ENCODE results near the gene CREBRF. TPM values are rescaled to one million over a fixed set of nuclear protein-coding genes. Genes with fewer than 3 reads are reported as not detected.

The CREBRF gene
- total and polyA plus RNA-seq, 2 of the 8 experiments (the other 6 are each of a cell fraction or from before 2014, with no cell fraction given): 1.2 to 4.7 TPM

Small RNA genes lying within 50 kb of the gene (small RNA-seq; reads per million reads assigned to genes)
- not detected for gene RF00019 (ENCODE audit: insufficient read depth)
- 9.4 reads per million, percentile 80 among the genes with 10 or more reads in this experiment for gene SNORA74B (ENCODE audit: insufficient read depth)

Other genes with a start within 250 kb of the CREBRF start
- 95.3 and 96.1 TPM in 2 replicates for gene ERGIC1, start 222.1 kb upstream of the CREBRF start, total RNA-seq (2021; fragmentation: NEBNext Ultra II Directional; extraction: Animal tissue kit (Norgen Biotek cat#: 25700))
- gene ERGIC1, start 222.1 kb upstream of the CREBRF start, polyA plus RNA-seq (2011; rRNA removed): 106 and 119 TPM in 2 replicates
- gene RPL26L1, start 96.9 kb upstream of the CREBRF start, total RNA-seq (2021; fragmentation: NEBNext Ultra II Directional; extraction: Animal tissue kit (Norgen Biotek cat#: 25700)): 53.2 and 58.2 TPM in 2 replicates
- gene RPL26L1, start 96.9 kb upstream of the CREBRF start, polyA plus RNA-seq (2011; rRNA removed): 42.2 and 80.4 TPM in 2 replicates
- gene ATP6V0E1, start 72.6 kb upstream of the CREBRF start, total RNA-seq (2021; fragmentation: NEBNext Ultra II Directional; extraction: Animal tissue kit (Norgen Biotek cat#: 25700)): 108 and 109 TPM in 2 replicates
- gene ATP6V0E1, start 72.6 kb upstream of the CREBRF start, polyA plus RNA-seq (2011; rRNA removed): 80.0 and 134 TPM in 2 replicates
- 11.8 and 13.5 TPM in 2 replicates for gene BNIP1, start 88.2 kb downstream of the CREBRF start, total RNA-seq (2021; fragmentation: NEBNext Ultra II Directional; extraction: Animal tissue kit (Norgen Biotek cat#: 25700))
- 14.6 and 14.7 TPM in 2 replicates for gene BNIP1, start 88.2 kb downstream of the CREBRF start, polyA plus RNA-seq (2011; rRNA removed)
- not detected in 2 replicates for gene NKX2-5, start 178.9 kb downstream of the CREBRF start, total RNA-seq (2021; fragmentation: NEBNext Ultra II Directional; extraction: Animal tissue kit (Norgen Biotek cat#: 25700))
- gene NKX2-5, start 178.9 kb downstream of the CREBRF start, polyA plus RNA-seq (2011; rRNA removed): 0.13 TPM in 1 of 2 replicates, not detected in the other

Measured in H1 (cell line).